ENCODE data around the gene HLA-DMA. TPM values are rescaled to one million over a fixed set of nuclear protein-coding genes. Genes with fewer than 3 reads are reported as not detected.

The HLA-DMA gene
- total RNA-seq (10 to 100 TPM; 22.3 to 37.8 (median 27.5) TPM), total RNA-seq (2.7 to 33.2 (median 10.7) reads per million in 29 experiments)
- total RNA-seq (2013): 25.4 TPM

DNA sequence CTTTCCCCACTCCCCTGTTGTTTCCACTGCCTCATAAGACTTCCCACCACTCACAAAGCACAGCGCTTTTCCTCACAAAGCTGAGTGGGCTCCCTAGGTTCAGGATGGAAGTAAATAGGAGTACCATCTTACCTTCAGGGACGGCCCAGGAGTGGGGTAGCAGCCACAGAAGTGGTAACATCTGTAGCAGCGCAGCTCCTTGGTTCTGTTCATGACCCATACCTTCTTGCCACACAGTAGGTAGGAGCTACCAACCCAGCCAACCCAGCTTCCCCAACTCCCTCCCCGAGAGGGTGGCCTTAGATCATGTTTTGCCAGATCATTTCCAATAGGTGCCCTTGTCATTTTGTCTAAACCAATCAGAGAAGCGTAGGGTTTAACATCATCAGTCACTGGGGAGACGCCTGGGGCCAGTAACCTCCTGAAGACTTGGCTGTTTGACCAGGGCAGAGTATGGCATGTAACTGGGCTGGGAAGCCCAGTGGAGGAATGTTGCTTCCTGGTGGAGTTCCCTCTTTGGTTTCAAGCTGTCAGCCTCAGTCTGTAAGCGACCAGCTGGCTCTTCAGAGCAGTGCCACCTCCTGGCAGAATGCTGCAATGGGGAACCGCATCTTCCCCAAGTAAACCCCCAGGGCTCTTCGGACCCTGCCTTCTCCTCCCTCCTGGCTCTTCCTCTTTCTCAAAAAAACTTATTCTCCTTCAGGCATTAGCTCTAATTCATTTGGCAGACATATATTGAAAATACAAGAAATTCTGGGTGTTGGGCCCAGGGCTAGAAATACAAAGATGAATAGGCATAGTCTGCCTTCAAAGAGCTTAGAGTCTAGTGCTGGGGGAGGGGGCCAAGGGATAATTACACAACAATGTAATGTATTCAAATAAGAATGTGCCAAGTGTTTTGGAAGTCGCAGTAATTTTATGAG, at the start of gene HLA-DMA:
Gene HLA-DMA, minus strand, starts transcription at position 281 of the 923 bp plus-strand sequence. Its CDS starts 61 bp downstream, at position 220.
- POLR2A ChIA-PET: interaction anchor here (0.6 to 4.2 kb wide), 8 partner anchors 12 to 94 kb away, joined by 3 to 49 read pairs (median 5); partner anchors contain the start of genes BRD2 (in 1 of the 2) and HLA-DMB (in 1 of the 2)
- 23% methylated on average over 8 of the region's 10 CpGs for WGBS (ENCODE audit: insufficient coverage)
- CTCF ChIA-PET: interaction anchor here (0.5 to 7.6 kb wide), 35 partner anchors 9 to 599 kb away, joined by 3 to 207 read pairs (median 5); partner anchors contain the start of genes BRD2 (in 1 of the 2), HLA-DMB (in 1 of the 2), PSMB9 (in 1 of the 2) and RPS18 (in 1 of the 2)
- Histone ChIP-seq H3K27me3 (replicated peaks in 1 of 2; ENCODE audit: control insufficient read depth in 2 of 2, extremely low read depth in 1 of 2, insufficient read depth in 2 of 2, low read length in 1 of 2) (no peaks in the 10 kb centered on the region), H3K36me3 (ENCODE audit: control insufficient read depth in 2 of 2, extremely low read depth in 1 of 2, insufficient read depth in 1 of 2, low read length in 1 of 2) (no peaks in the 10 kb centered on the region), H3K27ac (ENCODE audit: low read length) (peak within 1 kb of the TSS; percentile 35), H3K9me3 (no peaks in the 10 kb centered on the region), H3K4me1 (ENCODE audit: control insufficient read depth in 1 of 2, extremely low read depth in 1 of 2, insufficient read depth in 2 of 2, low read length in 2 of 2) (peaks cover 9 to 41% of the 10 kb centered on the region in 2 experiments), H3K4me3 (ENCODE audit: control insufficient read depth in 1 of 2, extremely low read depth in 1 of 2, low read length in 1 of 2) (peak within 1 kb of the TSS; percentile 38 to 65)
- no peaks in the 10 kb centered on the region for H3K9me3 Mint-ChIP-seq
- no peaks in the 10 kb centered on the region for H3K27me3 Mint-ChIP-seq
- peaks cover 41 to 59% (median 43%) of the 10 kb centered on the region in 3 donors for H3K4me1 Mint-ChIP-seq
- H3K36me3 Mint-ChIP-seq: no peaks in the 10 kb centered on the region
- DNase-seq (peak; percentile 57 to 89 (median 73)), ATAC-seq (replicated peaks in 1 of 4) (peak; percentile 97 to 99 (median 98))
- peak within 1 kb of the TSS; percentile 83 to 91 for H3K27ac Mint-ChIP-seq
- peak within 1 kb of the TSS; percentile 66 to 82 (median 82) for H3K4me3 Mint-ChIP-seq

- ATAC-seq (replicated peaks in 1 of 4) (no peak), DNase-seq (no peak)
- Histone ChIP-seq H3K4me3 (ENCODE audit: control insufficient read depth in 1 of 2, extremely low read depth in 1 of 2, low read length in 1 of 2) (no peak overlapping the region), H3K9me3 (no peaks in the 10 kb centered on the region), H3K4me1 (ENCODE audit: control insufficient read depth in 1 of 2, extremely low read depth in 1 of 2, insufficient read depth in 2 of 2, low read length in 2 of 2) (peaks cover 0 to 4% of the 10 kb centered on the region in 2 experiments), H3K36me3 (ENCODE audit: control insufficient read depth in 2 of 2, extremely low read depth in 1 of 2, insufficient read depth in 1 of 2, low read length in 1 of 2) (no peaks in the 10 kb centered on the region), H3K27me3 (replicated peaks in 1 of 2; ENCODE audit: control insufficient read depth in 2 of 2, extremely low read depth in 1 of 2, insufficient read depth in 2 of 2, low read length in 1 of 2) (peaks cover 0 to 11% of the 10 kb centered on the region in 2 experiments), H3K27ac (ENCODE audit: low read length) (no peak overlapping the region)
- Mint-ChIP-seq H3K27me3 (peaks cover 12 to 16% of the 10 kb centered on the region in 2 donors), H3K27ac (no peak overlapping the region), H3K4me1 (peaks cover 6 to 8% (median 7%) of the 10 kb centered on the region in 3 donors), H3K4me3 (no peak overlapping the region), H3K9me3 (no peaks in the 10 kb centered on the region), H3K36me3 (no peaks in the 10 kb centered on the region)
- no CpG with 5 or more reads among the region's 4 CpGs for WGBS (ENCODE audit: insufficient coverage)
- CTCF ChIA-PET: no interaction called here
- POLR2A ChIA-PET: no interaction called here
Measured at GRCh38 chr6:33001685-33002084, 48.8 kb upstream of the HLA-DMA start.

- Mint-ChIP-seq H3K36me3 (no peaks in the 10 kb centered on the region), H3K27me3 (peaks cover 12 to 16% of the 10 kb centered on the region in 2 donors), H3K9me3 (no peaks in the 10 kb centered on the region), H3K4me3 (no peak overlapping the region), H3K27ac (no peak overlapping the region), H3K4me1 (peaks cover 6 to 8% (median 7%) of the 10 kb centered on the region in 3 donors)
- Histone ChIP-seq H3K9me3 (no peaks in the 10 kb centered on the region), H3K4me3 (ENCODE audit: control insufficient read depth in 1 of 2, extremely low read depth in 1 of 2, low read length in 1 of 2) (no peak overlapping the region), H3K27ac (ENCODE audit: low read length) (no peak overlapping the region), H3K36me3 (ENCODE audit: control insufficient read depth in 2 of 2, extremely low read depth in 1 of 2, insufficient read depth in 1 of 2, low read length in 1 of 2) (no peaks in the 10 kb centered on the region), H3K4me1 (ENCODE audit: control insufficient read depth in 1 of 2, extremely low read depth in 1 of 2, insufficient read depth in 2 of 2, low read length in 2 of 2) (peaks cover 0 to 4% of the 10 kb centered on the region in 2 experiments), H3K27me3 (replicated peaks in 1 of 2; ENCODE audit: control insufficient read depth in 2 of 2, extremely low read depth in 1 of 2, insufficient read depth in 2 of 2, low read length in 1 of 2) (peaks cover 0 to 12% of the 10 kb centered on the region in 2 experiments)
- DNase-seq (peak in 9 of 35 experiments; percentile 11 to 57 (median 24)), ATAC-seq (replicated peaks in 1 of 4) (peak; percentile 37 to 79 (median 57))
- POLR2A ChIA-PET: no interaction called here
- 28% methylated on average over 6 of the region's 8 CpGs for WGBS (ENCODE audit: insufficient coverage)
- CTCF ChIA-PET: no interaction called here
Measured at GRCh38 chr6:33000055-33000454, 47.2 kb upstream of the HLA-DMA start.

DNA sequence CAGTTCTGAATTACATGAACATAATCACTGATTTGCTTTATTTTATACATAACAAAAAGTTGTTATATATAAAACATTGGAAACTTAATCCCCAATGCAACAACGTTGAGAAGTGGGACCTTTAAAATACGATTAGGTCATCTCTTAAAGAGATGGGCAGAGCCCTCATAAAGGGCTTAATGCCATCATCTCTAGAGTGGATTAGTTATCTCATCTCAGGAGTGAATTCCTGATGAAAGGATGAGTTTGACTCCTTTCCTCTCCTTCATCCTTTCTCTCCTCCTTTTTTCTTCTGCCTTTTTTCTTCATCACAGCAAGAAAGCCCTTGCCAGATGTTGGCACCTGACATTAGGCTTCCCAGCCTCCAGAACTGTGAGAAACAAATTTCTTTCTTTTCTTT, 42.6 kb upstream of the HLA-DMA start:
- Histone ChIP-seq H3K27me3 (replicated peaks in 1 of 2; ENCODE audit: control insufficient read depth in 2 of 2, extremely low read depth in 1 of 2, insufficient read depth in 2 of 2, low read length in 1 of 2) (peaks cover 0 to 11% of the 10 kb centered on the region in 2 experiments), H3K27ac (ENCODE audit: low read length) (no peak overlapping the region), H3K36me3 (ENCODE audit: control insufficient read depth in 2 of 2, extremely low read depth in 1 of 2, insufficient read depth in 1 of 2, low read length in 1 of 2) (no peaks in the 10 kb centered on the region), H3K9me3 (no peaks in the 10 kb centered on the region), H3K4me1 (ENCODE audit: control insufficient read depth in 1 of 2, extremely low read depth in 1 of 2, insufficient read depth in 2 of 2, low read length in 2 of 2) (peaks cover 0 to 4% of the 10 kb centered on the region in 2 experiments), H3K4me3 (ENCODE audit: control insufficient read depth in 1 of 2, extremely low read depth in 1 of 2, low read length in 1 of 2) (no peak overlapping the region)
- no peaks in the 10 kb centered on the region for H3K36me3 Mint-ChIP-seq
- H3K9me3 Mint-ChIP-seq: no peaks in the 10 kb centered on the region
- H3K27me3 Mint-ChIP-seq: peaks cover 9 to 11% of the 10 kb centered on the region in 2 donors
- no peak overlapping the region for H3K27ac Mint-ChIP-seq
- ATAC-seq (replicated peaks in 1 of 4) (no peak), DNase-seq (no peak)
- ChIA-PET CTCF (interaction anchor here in 1 of 2 donors (0.7 kb wide), 1 partner anchor 42 kb away, joined by 4 read pairs; no protein-coding TSS in a partner anchor), POLR2A (no interaction called here)
- H3K4me1 Mint-ChIP-seq: peaks cover 6 to 7% (median 6%) of the 10 kb centered on the region in 3 donors
- no CpG with 5 or more reads among the region's 2 CpGs for WGBS (ENCODE audit: insufficient coverage)
- no peak overlapping the region for H3K4me3 Mint-ChIP-seq

GRCh38 chr6:32993363-32993973, 40.6 kb upstream of the HLA-DMA start:
- WGBS (ENCODE audit: insufficient coverage): no CpG with 5 or more reads among the region's 9 CpGs
- Mint-ChIP-seq H3K27me3 (peaks cover 3 to 7% of the 10 kb centered on the region in 2 donors), H3K27ac (no peak overlapping the region), H3K9me3 (no peaks in the 10 kb centered on the region), H3K36me3 (no peaks in the 10 kb centered on the region), H3K4me1 (no peaks in the 10 kb centered on the region), H3K4me3 (no peak overlapping the region)
- H3K27me3 ChIP-seq (replicated peaks in 1 of 2; ENCODE audit: control insufficient read depth in 2 of 2, extremely low read depth in 1 of 2, insufficient read depth in 2 of 2, low read length in 1 of 2): peaks cover 0 to 8% of the 10 kb centered on the region in 2 experiments
- no peak overlapping the region for H3K4me3 ChIP-seq (ENCODE audit: control insufficient read depth in 1 of 2, extremely low read depth in 1 of 2, low read length in 1 of 2)
- POLR2A ChIA-PET: interaction anchor here (0.7 kb wide), 3 partner anchors 222 to 927 kb away, joined by 3 to 11 read pairs (median 5); no protein-coding TSS in a partner anchor
- CTCF ChIA-PET: interaction anchor here in 1 of 2 donors (0.6 to 1.4 kb wide), 4 partner anchors 9 to 758 kb away, joined by 3 to 6 read pairs (median 4); no protein-coding TSS in a partner anchor
- no peak overlapping the region for H3K27ac ChIP-seq (ENCODE audit: low read length)
- no peaks in the 10 kb centered on the region for H3K9me3 ChIP-seq
- DNase-seq (no peak), ATAC-seq (replicated peaks in 1 of 4) (no peak)
- no peaks in the 10 kb centered on the region for H3K36me3 ChIP-seq (ENCODE audit: control insufficient read depth in 2 of 2, extremely low read depth in 1 of 2, insufficient read depth in 1 of 2, low read length in 1 of 2)
- H3K4me1 ChIP-seq (ENCODE audit: control insufficient read depth in 1 of 2, extremely low read depth in 1 of 2, insufficient read depth in 2 of 2, low read length in 2 of 2): no peaks in the 10 kb centered on the region

DNA sequence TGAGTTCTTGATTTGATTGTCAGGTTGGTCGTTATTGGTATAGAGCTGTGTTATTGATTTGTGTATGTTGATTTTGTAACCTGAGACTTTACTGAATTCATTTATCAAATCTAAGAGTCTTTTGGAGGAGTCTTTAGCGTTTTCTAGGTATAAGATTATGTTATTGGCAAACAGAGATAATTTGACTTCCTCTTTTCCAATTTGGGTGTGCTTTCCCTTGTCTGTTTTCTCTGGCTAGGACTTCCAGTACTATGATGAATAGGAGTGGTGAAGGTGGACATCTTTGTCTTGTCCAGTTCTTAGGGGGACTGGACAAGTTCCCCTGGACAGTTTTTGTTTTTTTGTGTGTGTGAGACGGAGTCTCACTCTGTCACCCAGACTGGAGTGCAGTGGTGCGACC, 39.1 kb upstream of the HLA-DMA start:
- Histone ChIP-seq H3K9me3 (no peaks in the 10 kb centered on the region), H3K36me3 (ENCODE audit: control insufficient read depth in 2 of 2, extremely low read depth in 1 of 2, insufficient read depth in 1 of 2, low read length in 1 of 2) (no peaks in the 10 kb centered on the region), H3K4me3 (ENCODE audit: control insufficient read depth in 1 of 2, extremely low read depth in 1 of 2, low read length in 1 of 2) (no peak overlapping the region), H3K27me3 (replicated peaks in 1 of 2; ENCODE audit: control insufficient read depth in 2 of 2, extremely low read depth in 1 of 2, insufficient read depth in 2 of 2, low read length in 1 of 2) (peaks cover 0 to 8% of the 10 kb centered on the region in 2 experiments), H3K4me1 (ENCODE audit: control insufficient read depth in 1 of 2, extremely low read depth in 1 of 2, insufficient read depth in 2 of 2, low read length in 2 of 2) (no peaks in the 10 kb centered on the region), H3K27ac (ENCODE audit: low read length) (no peak overlapping the region)
- no peaks in the 10 kb centered on the region for H3K4me1 Mint-ChIP-seq
- ATAC-seq (replicated peaks in 1 of 4): no peak
- no peak overlapping the region for H3K27ac Mint-ChIP-seq
- WGBS (ENCODE audit: insufficient coverage): 100% methylated on average over 1 of the region's 4 CpGs
- no peaks in the 10 kb centered on the region for H3K36me3 Mint-ChIP-seq
- H3K9me3 Mint-ChIP-seq: no peaks in the 10 kb centered on the region
- no peak overlapping the region for H3K4me3 Mint-ChIP-seq
- H3K27me3 Mint-ChIP-seq: no peaks in the 10 kb centered on the region
- no peak for DNase-seq
- ChIA-PET CTCF (no interaction called here), POLR2A (interaction anchor here (0.6 kb wide), 2 partner anchors 87 to 583 kb away, joined by 3 to 4 read pairs; no protein-coding TSS in a partner anchor)
